OCI-LY3 (cell line): ENCODE results near the gene SLC24A5.

ENCODE experiments used
- H2AFZ ChIP-seq: fragments of 200-600, 300-600 bp; shearing (Covaris generic); 2 replicates; pipeline ENCODE4 v1.6.0; 2014; ENCODE audit warnings: antibody characterized with exemption, low read depth, low read length
- H3K27ac ChIP-seq: fragments of 200-600, 300-600 bp; sonication (generic); 2 replicates; pipeline ENCODE4 v1.5.1; 2014; ENCODE audit warnings: mild to moderate bottlenecking, low read length, moderate library complexity, mixed read lengths
- H3K27me3 ChIP-seq: fragments of 200-600, 300-600 bp; sonication (generic); 2 replicates; pipeline ENCODE4 v1.6.1; 2014; ENCODE audit warnings: low read depth, low read length, mixed read lengths
- H3K36me3 ChIP-seq: fragments of 200-600, 300-600 bp; sonication (generic); replicated peaks from 2 replicates; pipeline ENCODE3; 2014; ENCODE audit warnings: low read depth, low read length, mixed read lengths
- H3K4me1 ChIP-seq: fragments of 300-600, 200-600 bp; sonication (generic); 2 replicates; pipeline ENCODE4 v1.6.1; 2014; ENCODE audit warnings: low read length, mixed read lengths
- H3K4me2 ChIP-seq: fragments of 200-600, 300-600 bp; sonication (generic); 2 replicates; pipeline ENCODE4 v1.6.1; 2014; ENCODE audit warnings: low read length, mixed read lengths
- H3K4me3 ChIP-seq: fragments of 300-600, 200-600 bp; sonication (generic); 2 replicates; pipeline ENCODE4 v1.5.1; 2014; ENCODE audit warnings: antibody characterized with exemption, mild to moderate bottlenecking, low read length, moderate library complexity
- H3K79me2 ChIP-seq: fragments of 300-600, 200-600 bp; shearing (Covaris generic); 2 replicates; pipeline ENCODE4 v1.6.1; 2014; ENCODE audit warnings: mild to moderate bottlenecking, low read length, mixed read lengths
- H3K9ac ChIP-seq: fragments of 300-600, 200-600 bp; shearing (Covaris generic); 2 replicates; pipeline ENCODE4 v1.6.0; 2014; ENCODE audit warnings: mild to moderate bottlenecking, low read length, moderate library complexity
- H3K9me3 ChIP-seq: fragments of 200-600, 300-600 bp; shearing (Covaris generic); 2 replicates; pipeline ENCODE4 v1.6.1; 2014; ENCODE audit warnings: low read length, mixed read lengths; ENCODE audit not compliant: insufficient read depth
- H4K20me1 ChIP-seq: fragments of 200-600, 300-600 bp; sonication (generic); 2 replicates; pipeline ENCODE4 v1.6.1; 2016; ENCODE audit warnings: low read length, mixed read lengths; ENCODE audit not compliant: insufficient read depth
- EZH2phosphoT487 ChIP-seq: fragments of 200-600 bp; shearing (Covaris generic); IDR thresholded peaks from 2 replicates; pipeline ENCODE4 v1.6.1; 2018; ENCODE audit warnings: antibody characterized with exemption, mixed run types, low read depth
- TF ChIP-seq, protein P1 (sequence below): fragments of 200-600, 300-600 bp; sonication (generic); IDR thresholded peaks from 2 replicates; pipeline ENCODE4 v1.5.1; 2014; ENCODE audit warnings: antibody characterized with exemption, low read length, low read depth

The SLC24A5 gene

DNA sequence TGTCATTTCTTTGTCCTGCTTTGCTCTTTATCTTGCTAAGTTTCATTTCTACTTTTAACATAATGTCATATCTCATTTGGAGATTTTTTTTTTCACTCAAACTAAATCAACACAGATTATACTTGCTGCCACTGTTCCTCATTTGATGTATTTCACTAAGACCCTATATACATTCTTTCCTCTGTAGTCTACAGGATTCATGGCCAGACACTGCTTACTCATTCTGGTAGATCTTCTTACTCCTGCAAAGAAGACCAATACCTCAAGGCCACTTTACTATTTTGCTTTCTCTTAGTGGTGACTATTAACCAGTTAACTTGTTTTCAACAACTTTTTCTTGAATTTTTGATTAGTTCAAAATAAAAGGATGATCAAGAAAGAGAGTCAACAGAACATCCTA, 26.6 kb downstream of the SLC24A5 start:
- H3K4me1 ChIP-seq: peaks cover 13% of the 10 kb centered on the region
- H3K27ac ChIP-seq: no peak overlapping the region
- no peak overlapping the region for H3K9ac ChIP-seq
- H3K27me3 ChIP-seq: no peaks in the 10 kb centered on the region
- H3K36me3 ChIP-seq: peaks cover 5% of the 10 kb centered on the region
- TF ChIP-seq EZH2phosphoT487: no peak
- TF ChIP-seq, protein P1, sequence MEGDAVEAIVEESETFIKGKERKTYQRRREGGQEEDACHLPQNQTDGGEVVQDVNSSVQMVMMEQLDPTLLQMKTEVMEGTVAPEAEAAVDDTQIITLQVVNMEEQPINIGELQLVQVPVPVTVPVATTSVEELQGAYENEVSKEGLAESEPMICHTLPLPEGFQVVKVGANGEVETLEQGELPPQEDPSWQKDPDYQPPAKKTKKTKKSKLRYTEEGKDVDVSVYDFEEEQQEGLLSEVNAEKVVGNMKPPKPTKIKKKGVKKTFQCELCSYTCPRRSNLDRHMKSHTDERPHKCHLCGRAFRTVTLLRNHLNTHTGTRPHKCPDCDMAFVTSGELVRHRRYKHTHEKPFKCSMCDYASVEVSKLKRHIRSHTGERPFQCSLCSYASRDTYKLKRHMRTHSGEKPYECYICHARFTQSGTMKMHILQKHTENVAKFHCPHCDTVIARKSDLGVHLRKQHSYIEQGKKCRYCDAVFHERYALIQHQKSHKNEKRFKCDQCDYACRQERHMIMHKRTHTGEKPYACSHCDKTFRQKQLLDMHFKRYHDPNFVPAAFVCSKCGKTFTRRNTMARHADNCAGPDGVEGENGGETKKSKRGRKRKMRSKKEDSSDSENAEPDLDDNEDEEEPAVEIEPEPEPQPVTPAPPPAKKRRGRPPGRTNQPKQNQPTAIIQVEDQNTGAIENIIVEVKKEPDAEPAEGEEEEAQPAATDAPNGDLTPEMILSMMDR: no peak
- no peaks in the 10 kb centered on the region for H3K9me3 ChIP-seq
- no peaks in the 10 kb centered on the region for H4K20me1 ChIP-seq
- no peak overlapping the region for H2AFZ ChIP-seq
- no peak overlapping the region for H3K4me2 ChIP-seq
- no peak overlapping the region for H3K4me3 ChIP-seq
- H3K79me2 ChIP-seq: no peaks in the 10 kb centered on the region

DNA sequence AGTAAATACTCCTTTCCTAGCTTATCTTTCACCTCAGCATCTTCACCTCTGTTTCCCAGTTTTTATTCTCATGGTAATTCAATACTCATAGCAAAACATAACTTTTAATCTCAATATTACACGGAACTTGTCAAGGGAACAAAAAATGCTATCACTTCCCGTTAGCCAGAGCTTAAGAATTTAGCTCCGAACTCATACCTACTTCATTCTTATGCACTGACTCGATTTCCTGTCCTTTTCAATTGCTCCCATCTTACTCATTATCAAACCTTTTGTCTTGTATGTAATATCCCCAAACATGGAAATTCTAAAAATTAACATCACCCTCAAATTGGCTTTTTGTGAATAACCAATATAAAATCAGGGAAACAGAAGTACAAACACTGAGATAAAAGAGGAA, 29.1 kb downstream of the SLC24A5 start:
- H3K36me3 ChIP-seq: peaks cover 5% of the 10 kb centered on the region

DNA sequence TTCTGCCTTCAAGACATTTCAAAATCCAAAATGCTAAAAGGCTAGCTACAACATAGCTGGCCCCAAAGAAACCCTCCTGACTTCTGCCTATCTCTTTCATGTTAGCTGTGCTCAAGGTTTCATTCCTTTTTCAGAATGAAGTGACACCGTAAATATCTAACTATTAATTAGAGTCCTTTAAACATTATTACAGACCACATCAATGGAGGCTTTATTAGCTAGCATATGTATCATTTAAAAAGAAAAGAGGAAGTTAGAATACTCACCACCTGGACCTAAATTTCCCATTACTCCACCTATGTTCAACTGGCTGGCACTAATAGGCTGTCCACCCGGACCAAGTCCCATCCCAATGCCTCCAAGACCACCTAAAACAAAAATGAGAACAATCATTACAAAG, 32.7 kb downstream of the SLC24A5 start:
- no peaks in the 10 kb centered on the region for H3K9me3 ChIP-seq
- no peak overlapping the region for H2AFZ ChIP-seq
- no peaks in the 10 kb centered on the region for H4K20me1 ChIP-seq
- no peak overlapping the region for H3K27ac ChIP-seq
- H3K9ac ChIP-seq: no peak overlapping the region
- no peak overlapping the region for H3K4me3 ChIP-seq
- no peaks in the 10 kb centered on the region for H3K79me2 ChIP-seq
- peaks cover 6% of the 10 kb centered on the region; the same call in 1 of the 2 replicates for H3K4me1 ChIP-seq
- TF ChIP-seq, protein P1: no peak
- TF ChIP-seq EZH2phosphoT487: no peak
- H3K36me3 ChIP-seq: peaks cover 3% of the 10 kb centered on the region
- no peaks in the 10 kb centered on the region for H3K27me3 ChIP-seq
- no peak overlapping the region for H3K4me2 ChIP-seq

More for the DNA sequence above, 29.1 kb downstream of the SLC24A5 start:
- no peaks in the 10 kb centered on the region for H3K27me3 ChIP-seq
- H3K9me3 ChIP-seq: no peaks in the 10 kb centered on the region
- no peaks in the 10 kb centered on the region for H4K20me1 ChIP-seq
- H3K27ac ChIP-seq: no peak overlapping the region
- no peak overlapping the region for H3K9ac ChIP-seq
- H2AFZ ChIP-seq: no peak overlapping the region
- H3K4me3 ChIP-seq: no peak overlapping the region
- no peak overlapping the region for H3K4me2 ChIP-seq
- H3K4me1 ChIP-seq: peaks cover 13% of the 10 kb centered on the region
- no peak for TF ChIP-seq EZH2phosphoT487
- TF ChIP-seq, protein P1: no peak
- H3K79me2 ChIP-seq: no peaks in the 10 kb centered on the region

DNA sequence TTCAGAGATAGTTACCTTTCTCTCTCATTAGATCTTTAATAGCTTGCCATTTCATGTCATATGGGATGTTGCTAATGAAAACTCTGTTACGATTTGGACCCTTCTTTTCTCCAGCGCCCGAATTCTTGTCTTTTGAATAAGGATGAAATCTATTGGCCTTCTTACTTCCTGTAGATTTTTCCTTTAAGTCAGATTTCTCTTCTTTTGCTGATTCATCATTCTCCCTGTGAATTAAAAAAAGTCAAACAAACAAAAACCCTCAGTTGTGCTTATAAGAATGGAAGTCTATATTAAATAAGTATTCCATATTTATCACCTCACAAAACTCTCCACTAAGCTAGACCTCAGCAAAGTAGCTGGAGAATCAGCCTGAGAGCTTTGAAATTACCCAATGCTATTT, 47.8 kb downstream of the SLC24A5 start:
- Histone ChIP-seq H3K9me3 (no peaks in the 10 kb centered on the region), H3K4me3 (no peak overlapping the region), H3K9ac (no peak overlapping the region), H3K27ac (no peak overlapping the region), H3K79me2 (peaks cover 34% of the 10 kb centered on the region), H4K20me1 (no peaks in the 10 kb centered on the region; the same call in 1 of the 2 replicates), H2AFZ (no peak overlapping the region), H3K27me3 (no peaks in the 10 kb centered on the region), H3K4me2 (no peak overlapping the region), H3K36me3 (peaks cover 8% of the 10 kb centered on the region), H3K4me1 (no peaks in the 10 kb centered on the region)
- TF ChIP-seq EZH2phosphoT487: no peak
- TF ChIP-seq, protein P1: no peak
